Endothelial cell of umbilical vein (primary cell): ENCODE measurements around the gene ACCSL. TPM values are rescaled to one million over a fixed set of nuclear protein-coding genes. Genes with fewer than 3 reads are reported as not detected.
A peak's percentile ranks its signal among the peaks of the same experiment; 100 is the strongest.

Experiments
- BruUV-seq: library from RNA; stranded (reverse); fragments of 400-500 nt; replicated peaks from 2 replicates; lab custom pipeline; 2021; lab: Mats Ljungman, UMichigan
- CTCF ChIA-PET: fragments of 300-600, 350-600 bp; sonication (Branson Sonifier 250); formaldehyde crosslinking; loops from one replicate; lab custom pipeline; 2021; ENCODE audit warnings: antibody characterized with exemption, inconsistent platforms; lab: Charles Lee
- POLR2A ChIA-PET: fragments of 300-600, 350-600 bp; sonication (Branson Sonifier 250); formaldehyde crosslinking; loops from one replicate; lab custom pipeline; 2021; ENCODE audit warnings: antibody characterized with exemption, inconsistent platforms; lab: Charles Lee
- DNase-seq: peaks from one replicate; pipeline ENCODE4 v3.0.0-alpha.2; 2011; ENCODE audit warnings: low read depth, low spot score
- FAIRE-seq: peaks from 2 replicates; lab custom pipeline; 2011; peaks lifted over from hg19 to GRCh38; lab: Jason Lieb, UNC
- H2AFZ ChIP-seq: 2 replicates; pipeline ENCODE4 v1.6.0; 2012; ENCODE audit warnings: low read depth, low read length, control low read depth, inconsistent platforms
- H3K27ac ChIP-seq: 2 replicates; pipeline ENCODE4 v1.5.1; 2011; ENCODE audit warnings: low read depth, mild to moderate bottlenecking, control low read depth, low read length, moderate library complexity; ENCODE audit not compliant: insufficient read depth
- H3K27me3 ChIP-seq, 2 experiments: 2 replicates each; pipeline versions ENCODE4 v1.6.0 to v1.6.1; 2011; ENCODE audit warnings: low read length in 2 of 2, mixed read lengths in 1 of 2; ENCODE audit not compliant: control insufficient read depth in 2 of 2, insufficient read depth in 2 of 2
- H3K36me3 ChIP-seq, 2 experiments: 2 replicates in 1 of 2; 3 replicates in 1 of 2; pipeline ENCODE4 v1.5.1; 2011; ENCODE audit warnings: low read length in 2 of 2, mild to moderate bottlenecking in 1 of 2, moderate library complexity in 1 of 2; ENCODE audit not compliant: control insufficient read depth in 2 of 2, insufficient read depth in 2 of 2; ENCODE audit errors: extremely low read depth in 1 of 2
- H3K4me1 ChIP-seq: 3 replicates; pipeline ENCODE4 v1.5.1; 2011; ENCODE audit warnings: mild to moderate bottlenecking, low read length; ENCODE audit not compliant: control insufficient read depth, insufficient read depth; ENCODE audit errors: extremely low read depth
- H3K4me2 ChIP-seq: 2 replicates; pipeline ENCODE4 v1.6.1; 2011; ENCODE audit warnings: low read length, control low read depth, mixed read lengths; ENCODE audit not compliant: insufficient read depth
- H3K4me3 ChIP-seq, 3 experiments: fragments of 200-600 bp in 1 of 3; sonication (generic), shearing (Covaris generic) in 1 of 3; replicated peaks in 1 of 3; 2 replicates each; pipeline ENCODE4 v1.5.1; 2011 to 2016; ENCODE audit warnings: control low read depth in 3 of 3, low read length in 3 of 3, mild to moderate bottlenecking in 2 of 3, inconsistent platforms in 1 of 3, low read depth in 1 of 3, moderate library complexity in 1 of 3; ENCODE audit not compliant: insufficient read depth in 1 of 3
- H3K79me2 ChIP-seq: 2 replicates; pipeline ENCODE4 v1.6.0; 2012; ENCODE audit warnings: low read length, inconsistent platforms; ENCODE audit not compliant: control insufficient read depth, insufficient read depth
- H3K9ac ChIP-seq: replicated peaks from 2 replicates; pipeline ENCODE3; 2011; ENCODE audit warnings: low read length, control low read depth; ENCODE audit not compliant: insufficient read depth; ENCODE audit errors: extremely low read depth
- H3K9me1 ChIP-seq: replicated peaks from 3 replicates; pipeline ENCODE4 v1.6.0; 2011; ENCODE audit warnings: mild to moderate bottlenecking, low read length; ENCODE audit not compliant: control insufficient read depth, insufficient read depth; ENCODE audit errors: extremely low read depth
- H3K9me3 ChIP-seq: replicated peaks from 2 replicates; pipeline ENCODE4 v1.5.1; 2012; ENCODE audit warnings: low read length, inconsistent platforms; ENCODE audit not compliant: control insufficient read depth, insufficient read depth
- H4K20me1 ChIP-seq: replicated peaks from 2 replicates; pipeline ENCODE3; 2011; ENCODE audit warnings: mild to moderate bottlenecking, low read length; ENCODE audit not compliant: control insufficient read depth, insufficient read depth; ENCODE audit errors: extremely low read depth
- CTCF ChIP-seq, 2 donors: IDR thresholded peaks; 1 replicate in 1 of 2; 2 replicates in 1 of 2; pipeline ENCODE4 v1.5.1; 2011; ENCODE audit warnings: low read length in 2 of 2, mild to moderate bottlenecking in 2 of 2, moderate library complexity in 2 of 2, control low read depth in 1 of 2, inconsistent platforms in 1 of 2, low read depth in 1 of 2; ENCODE audit not compliant: insufficient read depth in 1 of 2; ENCODE audit errors: extremely low read depth in 1 of 2
- EZH2 ChIP-seq: IDR thresholded peaks from 2 replicates; pipeline ENCODE4 v1.6.1; 2012; ENCODE audit warnings: borderline replicate concordance, low read depth, mild to moderate bottlenecking, moderate library complexity, low read length, inconsistent platforms; ENCODE audit not compliant: severe bottlenecking
- FOS ChIP-seq: IDR thresholded peaks from 2 replicates; pipeline ENCODE4 v1.6.1; 2011; ENCODE audit warnings: mild to moderate bottlenecking, low read length, moderate library complexity, borderline replicate concordance; ENCODE audit not compliant: insufficient read depth
- GATA2 ChIP-seq: IDR thresholded peaks from 2 replicates; pipeline ENCODE4 v1.7.0; 2011; ENCODE audit warnings: low read depth, mild to moderate bottlenecking, moderate library complexity, mixed read lengths, low read length; ENCODE audit not compliant: insufficient read length, insufficient read depth
- JUN ChIP-seq: IDR thresholded peaks from 2 replicates; pipeline ENCODE4 v1.6.1; 2011; ENCODE audit warnings: borderline replicate concordance, low read depth; ENCODE audit not compliant: insufficient read length, insufficient read depth
- MYC ChIP-seq: IDR thresholded peaks from one replicate; pipeline ENCODE4 v1.6.1; 2011; ENCODE audit warnings: mild to moderate bottlenecking, low read depth, low read length
- POLR2A ChIP-seq: IDR thresholded peaks from 2 replicates; pipeline ENCODE4 v1.6.1; 2012; ENCODE audit warnings: low read depth, mild to moderate bottlenecking, control low read depth, low read length
- POLR2AphosphoS5 ChIP-seq: IDR thresholded peaks from 2 replicates; pipeline ENCODE4 v1.6.1; 2012; ENCODE audit warnings: low read depth, mild to moderate bottlenecking, control low read depth, low read length, moderate library complexity; ENCODE audit not compliant: insufficient read depth
- dilution Hi-C: fragments of 300-500 bp; cut with MboI; formaldehyde crosslinking; loops from one replicate; pipeline ENCODE4 v1.15.0; 2019; ENCODE audit warnings: low sequenced_read_pairs; ENCODE audit not compliant: extremely low pct_ligation_motif_present
- intact Hi-C: fragments of 100-400 bp; cut with micrococcal nuclease; formaldehyde crosslinking; loops from one replicate; pipeline ENCODE4 v1.10.0; 2022
- polyA plus RNA-seq, 4 experiments: library from polyadenylated mRNA; depleted of rRNA in 3 of 4; stranded (reverse) in 3 of 4; unstranded in 1 of 4; fragments of >200 nt; gene quantifications; 2 replicates each; pipeline versions ENCODE4 v1.2.1 to v1.2.3, GENCODE V29; 2011 to 2012; ENCODE audit warnings: missing spikeins in 1 of 4
- total RNA-seq: library from RNA; stranded (reverse); gene quantifications from 2 replicates; pipeline ENCODE4 v1.2.3, GENCODE V29; 2021
- TF ChIP-seq, protein P1 (sequence below): IDR thresholded peaks from 2 replicates; pipeline ENCODE4 v1.6.1; 2011; ENCODE audit not compliant: insufficient read depth, insufficient read length

The ACCSL gene
- total and polyA plus RNA-seq, 2 donors (not counting 3 experiments of a cell fraction or from before 2014, with no cell fraction given) = not detected

GRCh38 chr11:44065841-44066731 is 18.3 kb downstream of the ACCSL start, which contains the start of gene ACCS:
Gene ACCS, plus strand, starts transcription at chr11:44066270. Its CDS starts 1,358 bp downstream, at chr11:44067628.
- Histone ChIP-seq H3K4me2 (peak within 1 kb of the TSS; percentile 72), H3K27me3 (peaks cover 0 to 4% of the 10 kb centered on the region in 2 experiments), H4K20me1 (no peaks in the 10 kb centered on the region), H3K79me2 (no peaks in the 10 kb centered on the region), H3K36me3 (no peaks in the 10 kb centered on the region), H3K9me3 (no peaks in the 10 kb centered on the region), H2AFZ (peak within 1 kb of the TSS; percentile 91), H3K27ac (peak within 1 kb of the TSS; percentile 77), H3K4me1 (peaks cover 10% of the 10 kb centered on the region), H3K9me1 (no peaks in the 10 kb centered on the region), H3K4me3 (peak within 1 kb of the TSS; percentile 70 to 75 (median 74)), H3K9ac (peak within 1 kb of the TSS; percentile 84)
- ChIA-PET CTCF (interaction anchor here (0.6 to 1.9 kb wide), 8 partner anchors 8 to 278 kb away, joined by 3 to 20 read pairs (median 4); partner anchors contain the start of gene EXT2), POLR2A (no interaction called here)
- TF ChIP-seq MYC (no peak), CTCF (IDR thresholded peaks at IDR 0.05; ENCODE audit: extremely low read depth in 1 of 2, insufficient read depth in 1 of 2, low read depth in 1 of 2, low read length in 2 of 2) (peak; percentile 91 to 94), EZH2 (no peak), GATA2 (no peak), FOS (no peak), JUN (no peak), POLR2A (peak; percentile 82), POLR2AphosphoS5 (peak; percentile 84)
- TF ChIP-seq, protein P1, sequence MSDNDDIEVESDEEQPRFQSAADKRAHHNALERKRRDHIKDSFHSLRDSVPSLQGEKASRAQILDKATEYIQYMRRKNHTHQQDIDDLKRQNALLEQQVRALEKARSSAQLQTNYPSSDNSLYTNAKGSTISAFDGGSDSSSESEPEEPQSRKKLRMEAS = peak; percentile 72
- intact Hi-C loops = loop anchor here (1.0 kb wide), 1 partner anchor 29 kb away; the partner anchor contains the start of gene EXT2
- dilution Hi-C loops = no loop called here
- peak; percentile 95 for DNase-seq
- peak; percentile 91 for FAIRE-seq
- no TSS peak for BruUV-seq
